GM12874 (cell line): ENCODE results near the gene SYNGR4.

ENCODE experiments used
- TF ChIP-seq, protein P1 (sequence below): IDR thresholded peaks from 2 replicates; pipeline ENCODE4 v1.5.1; 2011; ENCODE audit warnings: low read depth, mild to moderate bottlenecking, control low read depth, low read length, moderate library complexity; ENCODE audit not compliant: insufficient read depth

Gene SYNGR4

DNA sequence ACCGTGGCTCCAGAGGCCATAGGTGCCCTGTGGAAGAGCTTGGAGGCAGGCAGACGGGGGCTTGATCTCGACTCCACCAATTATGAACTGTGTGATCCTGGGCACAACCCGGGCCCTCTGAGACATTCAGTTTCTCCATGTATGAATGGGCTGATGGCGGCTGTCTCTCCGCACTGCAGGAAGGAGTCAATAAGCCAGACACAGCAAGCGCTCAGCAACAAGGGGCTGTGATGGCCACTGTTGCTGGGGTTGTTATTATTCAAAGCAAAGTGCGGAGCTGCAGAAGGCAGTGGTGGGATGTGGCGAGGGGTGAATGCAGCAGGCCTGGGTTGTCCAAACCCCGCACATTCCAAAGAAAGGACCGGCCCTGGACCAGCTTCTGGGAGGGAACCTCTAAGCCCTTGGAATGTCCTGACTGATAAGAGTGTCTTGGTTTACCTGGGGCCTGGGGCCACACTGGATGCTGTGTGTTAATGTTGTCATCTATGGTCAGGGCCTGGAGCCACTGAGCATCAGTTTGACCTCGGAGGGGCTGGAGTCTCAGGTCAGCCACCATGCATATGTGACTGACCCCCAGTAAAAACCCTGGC lies 8.7 kb upstream of the SYNGR4 start:
- TF ChIP-seq, protein P1, sequence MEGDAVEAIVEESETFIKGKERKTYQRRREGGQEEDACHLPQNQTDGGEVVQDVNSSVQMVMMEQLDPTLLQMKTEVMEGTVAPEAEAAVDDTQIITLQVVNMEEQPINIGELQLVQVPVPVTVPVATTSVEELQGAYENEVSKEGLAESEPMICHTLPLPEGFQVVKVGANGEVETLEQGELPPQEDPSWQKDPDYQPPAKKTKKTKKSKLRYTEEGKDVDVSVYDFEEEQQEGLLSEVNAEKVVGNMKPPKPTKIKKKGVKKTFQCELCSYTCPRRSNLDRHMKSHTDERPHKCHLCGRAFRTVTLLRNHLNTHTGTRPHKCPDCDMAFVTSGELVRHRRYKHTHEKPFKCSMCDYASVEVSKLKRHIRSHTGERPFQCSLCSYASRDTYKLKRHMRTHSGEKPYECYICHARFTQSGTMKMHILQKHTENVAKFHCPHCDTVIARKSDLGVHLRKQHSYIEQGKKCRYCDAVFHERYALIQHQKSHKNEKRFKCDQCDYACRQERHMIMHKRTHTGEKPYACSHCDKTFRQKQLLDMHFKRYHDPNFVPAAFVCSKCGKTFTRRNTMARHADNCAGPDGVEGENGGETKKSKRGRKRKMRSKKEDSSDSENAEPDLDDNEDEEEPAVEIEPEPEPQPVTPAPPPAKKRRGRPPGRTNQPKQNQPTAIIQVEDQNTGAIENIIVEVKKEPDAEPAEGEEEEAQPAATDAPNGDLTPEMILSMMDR: no peak

DNA sequence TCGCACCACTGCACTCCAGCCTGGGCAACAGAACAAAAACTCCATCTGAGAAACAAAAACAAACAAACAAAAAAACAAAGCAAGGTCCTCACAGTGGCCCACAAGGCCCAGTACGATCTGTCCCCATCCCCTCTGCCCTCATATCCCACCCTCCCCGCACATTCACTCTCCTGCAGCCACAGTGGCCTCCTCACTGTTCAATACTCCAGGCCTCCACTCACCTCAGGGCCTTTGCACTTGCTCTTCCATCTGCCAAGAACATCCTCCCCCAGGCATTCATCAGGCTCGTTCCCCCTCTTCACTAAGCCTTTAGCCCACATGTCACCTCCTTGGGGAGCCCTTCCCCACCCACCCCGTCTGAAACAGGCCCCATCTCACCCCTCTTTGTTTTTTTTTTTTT lies 5.0 kb upstream of the SYNGR4 start:
- TF ChIP-seq, protein P1: no peak

DNA sequence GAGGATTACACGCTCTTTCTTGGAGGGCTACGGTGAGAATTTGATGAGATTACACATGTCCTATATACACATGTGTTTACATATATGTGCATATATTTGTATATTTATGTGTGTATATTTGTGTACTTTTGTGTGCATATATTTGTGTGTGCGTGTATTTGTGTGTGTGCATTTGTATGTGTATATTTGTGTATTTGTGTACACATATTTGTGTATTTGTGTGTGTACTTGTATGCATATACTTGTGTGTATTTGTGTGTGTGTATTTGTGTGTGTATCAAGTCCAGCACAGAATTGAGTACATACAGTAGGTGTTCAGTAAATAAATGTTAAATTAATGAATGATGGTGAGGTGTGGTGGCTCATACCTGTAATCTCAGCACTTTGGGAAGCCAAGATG lies 2.3 kb upstream of the SYNGR4 start:
- TF ChIP-seq, protein P1: no peak

DNA sequence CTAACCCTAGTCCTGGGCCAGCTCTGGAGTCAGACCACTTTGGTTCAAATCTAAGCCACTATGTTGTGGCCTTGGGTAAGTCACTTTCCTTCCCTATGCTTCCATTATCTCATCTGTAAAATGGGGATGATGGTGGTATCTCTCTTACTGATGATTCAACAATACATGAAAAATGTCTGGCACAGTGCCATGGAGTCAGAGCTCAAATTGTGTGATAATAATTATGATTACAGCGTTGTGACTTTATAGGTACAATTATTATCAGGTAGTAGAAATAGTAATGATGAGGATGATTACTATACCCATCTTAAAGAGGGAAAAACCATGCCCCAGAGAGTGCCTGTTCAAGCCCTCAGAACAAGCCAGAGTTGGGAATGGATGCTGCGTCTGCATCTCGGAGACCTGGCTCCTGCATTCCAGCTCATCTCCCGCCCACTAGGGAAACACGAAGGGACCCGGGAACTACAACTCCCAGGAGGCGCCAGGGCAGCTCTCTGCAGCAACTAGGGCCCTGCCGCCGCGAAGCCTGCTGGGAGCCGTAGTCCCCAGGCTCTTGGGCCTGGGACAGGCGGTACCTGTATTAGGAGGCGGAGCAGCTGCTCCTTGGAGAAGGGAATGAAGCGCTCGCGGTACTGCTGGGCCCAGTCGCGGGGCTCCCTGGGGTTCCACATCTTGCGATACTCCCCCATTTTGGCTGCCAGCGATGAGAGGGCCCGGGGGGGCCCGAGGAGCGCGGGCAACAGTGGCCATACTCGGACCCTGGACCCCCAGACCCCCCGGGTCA lies 1.3 kb upstream of the SYNGR4 start:
- TF ChIP-seq, protein P1: no peak

DNA sequence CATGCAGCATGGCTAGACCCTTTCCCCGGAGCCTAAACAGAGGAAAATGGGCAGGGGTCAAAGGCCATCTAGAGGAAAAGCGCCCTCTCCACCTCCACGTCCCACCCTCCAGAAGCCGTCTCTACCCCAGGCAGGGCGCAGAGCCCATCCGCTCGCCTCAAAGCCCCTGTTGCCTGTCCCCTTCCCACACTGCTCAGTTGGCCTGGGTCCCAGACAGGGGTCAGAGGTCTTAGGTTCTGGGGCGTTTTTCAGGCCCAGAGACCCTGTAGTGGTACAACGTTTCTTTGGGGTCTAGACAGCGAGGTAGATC lies 712 bp upstream of the SYNGR4 start:
- TF ChIP-seq, protein P1: no peak

DNA sequence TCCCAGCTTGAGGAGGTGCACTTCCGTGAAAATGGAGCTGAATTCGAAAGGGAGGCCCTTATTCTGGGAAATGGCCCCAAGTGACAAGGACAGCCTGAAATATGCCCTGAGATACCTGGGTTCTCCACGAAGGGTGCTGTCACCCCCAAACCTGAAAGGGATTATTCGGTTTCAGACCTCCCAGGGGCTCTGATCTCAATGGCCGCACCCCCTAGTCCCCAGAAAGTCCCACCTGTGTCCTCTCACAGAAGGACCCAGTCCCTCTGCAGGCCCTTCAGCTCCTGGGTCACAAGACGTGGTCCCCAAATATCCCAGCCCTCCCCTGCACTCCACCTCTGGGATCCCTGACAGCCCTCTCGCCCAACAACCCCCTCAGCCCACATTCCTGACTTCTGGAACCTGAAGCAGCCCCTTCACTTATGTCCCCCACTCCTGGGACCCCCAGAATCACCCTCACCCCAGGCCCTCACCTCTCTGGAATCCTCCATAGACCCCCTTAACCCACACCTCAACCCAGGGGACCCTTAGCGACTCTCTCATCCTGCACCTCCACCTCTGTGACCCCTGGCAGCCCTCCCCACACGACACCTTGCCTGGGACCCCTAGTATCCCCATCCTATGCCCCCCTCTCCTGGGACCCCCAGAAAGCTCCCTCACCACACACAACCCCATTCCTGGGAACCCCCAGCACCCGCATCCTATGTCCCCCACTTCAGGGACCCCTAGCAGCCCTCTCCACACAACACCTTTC lies 606 bp downstream of the SYNGR4 start:
- TF ChIP-seq, protein P1: no peak

DNA sequence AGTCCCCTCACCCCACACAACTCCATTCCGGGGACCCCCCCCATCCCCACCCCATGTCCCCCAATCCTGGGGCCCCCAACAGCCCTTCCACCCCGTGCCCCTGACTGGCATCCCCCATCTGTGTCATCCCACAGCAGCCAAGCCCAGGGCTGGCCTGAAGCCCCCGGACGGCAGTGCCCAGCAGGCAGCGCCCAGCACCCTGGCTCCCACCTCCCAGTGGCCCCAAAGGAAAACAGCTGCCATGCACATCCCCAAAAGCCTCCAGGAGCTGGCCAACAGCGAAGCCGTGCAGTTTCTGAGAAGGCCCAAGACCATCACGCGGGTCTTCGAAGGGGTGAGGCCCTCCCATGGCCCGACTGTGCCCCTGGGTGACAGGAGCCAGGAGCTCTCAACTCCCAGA lies 1.4 kb downstream of the SYNGR4 start:
- TF ChIP-seq, protein P1: no peak
